HEK293T (cell line): ENCODE data around the gene SRA1.

Experiments
- CTCF ChIA-PET: fragments of 350-600 bp; formaldehyde crosslinking; extraction: SDS; loops from one replicate; lab custom pipeline; 2021; ENCODE audit warnings: antibody characterized with exemption, inconsistent platforms; lab: Yijun Ruan, JAX
- POLR2A ChIA-PET: fragments of 350-600 bp; formaldehyde crosslinking; extraction: SDS; loops from one replicate; lab custom pipeline; 2020; ENCODE audit warnings: antibody characterized with exemption, inconsistent platforms; lab: Yijun Ruan, JAX
- DNase-seq: peaks from one replicate; pipeline ENCODE4 v3.0.0; 2012; ENCODE audit warnings: mixed read lengths; ENCODE audit errors: extremely low spot score
- ARNT ChIP-seq: fragments of 450-650 bp; IDR thresholded peaks from 2 replicates; pipeline ENCODE4 v1.6.1; 2017; ENCODE audit warnings: mild to moderate bottlenecking
- BHLHE40 ChIP-seq: fragments of 450-650 bp; IDR thresholded peaks from 2 replicates; pipeline ENCODE4 v1.6.1; 2016; ENCODE audit warnings: mild to moderate bottlenecking, moderate library complexity, borderline replicate concordance
- CTBP1 ChIP-seq: fragments of 450-650 bp; IDR thresholded peaks from 2 replicates; pipeline ENCODE4 v1.6.1; 2016; ENCODE audit warnings: borderline replicate concordance
- ELF4 ChIP-seq: fragments of 450-650 bp; IDR thresholded peaks from 2 replicates; pipeline ENCODE4 v1.6.1; 2017; ENCODE audit warnings: antibody characterized with exemption
- FOXA1 ChIP-seq: fragments of 450-650 bp; IDR thresholded peaks from 2 replicates; pipeline ENCODE4 v1.6.1; 2016; ENCODE audit warnings: mild to moderate bottlenecking
- FOXK2 ChIP-seq: fragments of 450-650 bp; IDR thresholded peaks from 2 replicates; pipeline ENCODE4 v1.6.1; 2016; ENCODE audit warnings: mild to moderate bottlenecking
- FOXM1 ChIP-seq: fragments of 450-650 bp; IDR thresholded peaks from 2 replicates; pipeline ENCODE4 v1.6.1; 2017; ENCODE audit warnings: mild to moderate bottlenecking, borderline replicate concordance
- HDGF ChIP-seq: fragments of 450-650 bp; IDR thresholded peaks from 2 replicates; pipeline ENCODE4 v1.6.1; 2017; ENCODE audit warnings: antibody characterized with exemption, borderline replicate concordance
- L3MBTL2 ChIP-seq: fragments of 450-650 bp; conservative IDR thresholded peaks from 2 replicates; pipeline ENCODE4 v1.6.1; 2016; ENCODE audit warnings: mild to moderate bottlenecking
- LEF1 ChIP-seq: fragments of 450-650 bp; IDR thresholded peaks from 2 replicates; pipeline ENCODE4 v1.6.1; 2017; ENCODE audit warnings: mild to moderate bottlenecking, borderline replicate concordance
- NFRKB ChIP-seq: fragments of 450-650 bp; IDR thresholded peaks from 2 replicates; pipeline ENCODE4 v1.6.1; 2016; ENCODE audit warnings: mild to moderate bottlenecking, moderate library complexity
- SP1 ChIP-seq: fragments of 450-650 bp; IDR thresholded peaks from 2 replicates; pipeline ENCODE4 v1.6.1; 2017
- SUZ12 ChIP-seq: fragments of 450-650 bp; IDR thresholded peaks from 2 replicates; pipeline ENCODE4 v1.6.1; 2016; ENCODE audit warnings: mild to moderate bottlenecking
- TARDBP ChIP-seq: fragments of 450-650 bp; IDR thresholded peaks from 2 replicates; pipeline ENCODE4 v1.6.1; 2016
- ZNF384 ChIP-seq: fragments of 450-650 bp; IDR thresholded peaks from 2 replicates; pipeline ENCODE4 v1.6.1; 2016
- TF ChIP-seq, protein P1 (sequence below): fragments of 450-650 bp; IDR thresholded peaks from 2 replicates; pipeline ENCODE4 v1.6.1; 2016

Gene SRA1

GRCh38 chr5:140557965-140558364 lies 692 bp upstream of the SRA1 start:
- POLR2A ChIA-PET, result interaction anchor here (0.9 to 3.4 kb wide), 23 partner anchors 8 to 208 kb away, joined by 3 to 33 read pairs (median 6); partner anchors contain the start of genes ANKHD1, EIF4EBP3, HARS1 and HARS2
- TF ChIP-seq FOXA1 (no peak), BHLHE40 (no peak), HDGF (no peak), ARNT (no peak), L3MBTL2 (no peak), ZNF384 (no peak), FOXK2 (no peak), TARDBP (no peak), NFRKB (no peak), ELF4 (no peak), SUZ12 (no peak), FOXM1 (no peak), CTBP1 (no peak), LEF1 (no peak), SP1 (no peak)
- TF ChIP-seq, protein P1, sequence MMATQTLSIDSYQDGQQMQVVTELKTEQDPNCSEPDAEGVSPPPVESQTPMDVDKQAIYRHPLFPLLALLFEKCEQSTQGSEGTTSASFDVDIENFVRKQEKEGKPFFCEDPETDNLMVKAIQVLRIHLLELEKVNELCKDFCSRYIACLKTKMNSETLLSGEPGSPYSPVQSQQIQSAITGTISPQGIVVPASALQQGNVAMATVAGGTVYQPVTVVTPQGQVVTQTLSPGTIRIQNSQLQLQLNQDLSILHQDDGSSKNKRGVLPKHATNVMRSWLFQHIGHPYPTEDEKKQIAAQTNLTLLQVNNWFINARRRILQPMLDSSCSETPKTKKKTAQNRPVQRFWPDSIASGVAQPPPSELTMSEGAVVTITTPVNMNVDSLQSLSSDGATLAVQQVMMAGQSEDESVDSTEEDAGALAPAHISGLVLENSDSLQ, result no peak
- no peak for DNase-seq
- CTCF ChIA-PET, result interaction anchor here (0.6 to 0.9 kb wide), 3 partner anchors 162 to 311 kb away, joined by 3 to 5 read pairs (median 4); partner anchors contain the start of gene PCDHA11

GRCh38 chr5:140556438-140556837 lies 835 bp downstream of the SRA1 start:
- ChIA-PET POLR2A (interaction anchor here (1.1 to 3.4 kb wide), 3 partner anchors 9 to 184 kb away, joined by 4 to 33 read pairs (median 9); partner anchors contain the start of gene EIF4EBP3), CTCF (no interaction called here)
- no peak for DNase-seq
- TF ChIP-seq CTBP1 (no peak), BHLHE40 (no peak), L3MBTL2 (no peak), FOXK2 (no peak), FOXA1 (no peak), SP1 (no peak), HDGF (no peak), NFRKB (no peak), SUZ12 (no peak), ELF4 (no peak)

DNA sequence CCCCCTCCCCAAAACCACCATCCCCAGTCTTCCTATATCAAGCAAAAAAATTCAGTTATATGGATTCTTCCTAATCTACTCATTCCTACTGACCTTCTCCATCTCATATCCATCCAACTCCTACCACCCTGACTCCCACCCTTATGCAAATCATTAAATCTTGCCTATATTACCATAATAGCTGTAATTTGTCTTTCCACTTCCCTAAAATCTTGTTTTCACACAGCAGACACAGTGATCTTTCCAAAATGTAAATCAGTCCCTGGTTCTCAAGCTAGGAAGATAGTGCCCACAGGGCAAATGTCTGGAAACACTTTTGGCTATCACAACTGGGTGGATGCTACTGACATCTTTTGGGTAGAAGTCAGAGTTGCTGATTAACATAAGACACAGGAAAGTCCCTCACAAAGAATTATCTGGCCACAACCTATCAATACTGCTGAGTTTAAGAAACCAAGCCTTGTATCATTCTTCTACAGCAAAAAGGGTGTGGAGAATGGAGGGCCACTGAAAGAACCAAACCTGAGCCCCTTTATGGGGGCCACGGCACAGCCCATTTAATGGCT lies 1.4 kb downstream of the SRA1 start:
- DNase-seq, result no peak
- ChIA-PET POLR2A (no interaction called here), CTCF (no interaction called here)

DNA sequence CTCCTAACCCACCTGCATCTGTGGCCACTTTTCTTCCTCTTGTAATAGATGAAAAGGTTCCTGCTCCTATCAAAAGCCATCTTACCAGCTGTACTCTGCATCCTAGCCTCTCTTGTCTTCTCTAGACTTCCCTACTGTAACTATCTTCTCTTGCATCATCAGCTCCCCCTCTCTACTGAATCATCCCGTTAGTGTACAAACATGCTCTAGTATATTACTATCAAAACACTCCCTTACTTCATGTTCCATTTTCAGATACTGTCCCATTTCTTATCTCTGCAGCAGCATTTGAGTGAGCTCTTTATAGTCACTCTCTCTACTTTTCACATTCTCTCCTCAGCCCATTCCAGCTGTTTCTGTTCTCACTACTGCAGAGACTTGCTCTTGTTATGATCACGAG lies 2.8 kb downstream of the SRA1 start:
- TF ChIP-seq SP1 (no peak), CTBP1 (no peak), LEF1 (no peak), ELF4 (no peak), TARDBP (no peak)
- POLR2A ChIA-PET, result interaction anchor here (1.5 kb wide), 1 partner anchor 9 kb away, joined by 7 read pairs; the partner anchor contains the start of gene APBB3
- no peak for DNase-seq
- CTCF ChIA-PET, result no interaction called here

More for the DNA sequence above, 1.4 kb downstream of the SRA1 start:
- no peak for TF ChIP-seq SP1
- no peak for TF ChIP-seq L3MBTL2
- TF ChIP-seq HDGF, result no peak
- no peak for TF ChIP-seq ZNF384
- no peak for TF ChIP-seq ELF4
- no peak for TF ChIP-seq FOXK2

DNA sequence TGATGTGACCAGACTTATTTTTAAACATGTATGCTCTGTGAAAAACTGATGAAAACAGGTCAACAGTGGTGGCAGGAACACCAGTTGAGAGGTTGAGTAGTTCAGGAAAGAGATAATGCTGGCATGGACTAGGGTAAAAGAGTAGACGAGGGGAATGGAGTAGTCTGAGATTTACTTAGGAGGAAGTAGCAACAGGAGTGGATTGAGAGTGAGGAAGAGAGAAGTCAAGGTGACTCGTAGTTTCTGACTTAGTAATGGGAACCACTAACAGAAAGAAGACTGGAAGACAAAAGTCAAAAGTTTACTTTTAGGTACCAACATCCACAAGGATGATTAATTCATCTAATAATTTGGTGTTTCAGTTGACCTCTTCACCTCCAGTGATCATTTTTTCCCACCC lies 3.6 kb downstream of the SRA1 start:
- TF ChIP-seq HDGF (no peak), SUZ12 (no peak), FOXA1 (no peak), BHLHE40 (no peak), ARNT (no peak), NFRKB (no peak), LEF1 (no peak), CTBP1 (no peak), ZNF384 (no peak), FOXK2 (no peak), ELF4 (no peak), L3MBTL2 (no peak), TARDBP (no peak), FOXM1 (no peak), SP1 (no peak)
- TF ChIP-seq, protein P1, result no peak
- no peak for DNase-seq
- ChIA-PET CTCF (no interaction called here), POLR2A (interaction anchor here (0.9 to 1.5 kb wide), 3 partner anchors 10 to 94 kb away, joined by 3 to 7 read pairs (median 3); partner anchors contain the start of genes APBB3, IK and NDUFA2)

GRCh38 chr5:140551872-140552271 lies 5.4 kb downstream of the SRA1 start:
- ChIA-PET CTCF (no interaction called here), POLR2A (interaction anchor here (1.1 to 1.4 kb wide), 2 partner anchors 88 to 179 kb away, joined by 3 read pairs; partner anchors contain the start of gene TMCO6)
- no peak for TF ChIP-seq SUZ12
- no peak for TF ChIP-seq NFRKB
- TF ChIP-seq FOXA1, result no peak
- TF ChIP-seq FOXK2, result no peak
- no peak for DNase-seq
